ENCODE data around the gene APOL1. TPM values are rescaled to one million over a fixed set of nuclear protein-coding genes. Genes with fewer than 3 reads are reported as not detected.
A peak's percentile ranks its signal among the peaks of the same experiment; 100 is the strongest.

The APOL1 gene
- polyA plus RNA-seq, 1 of the 3 experiments (the other 2 are of a cell fraction) = 0.56 TPM

- H4K20me1 ChIP-seq (ENCODE audit: insufficient read depth) = no peaks in the 10 kb centered on the region
- H3K9ac ChIP-seq = no peak overlapping the region
- TF ChIP-seq USF2 (IDR thresholded peaks at IDR 0.05; ENCODE audit: borderline replicate concordance, low read depth, low read length) = no peak
- TF ChIP-seq FOXJ3 (CRISPR knock-in tag; IDR thresholded peaks at IDR 0.05) = no peak
- no peak for TF ChIP-seq TCF12 (IDR thresholded peaks at IDR 0.05)
- H3K27ac ChIP-seq (ENCODE audit: low read depth in 2 of 2, low read length in 1 of 2) = no peak overlapping the region
- no peak overlapping the region; a peak in 1 of 4 replicates for H3K4me3 ChIP-seq (ENCODE audit: low read depth in 2 of 2, low read length in 1 of 2)
- H3K4me1 ChIP-seq (ENCODE audit: control insufficient read depth in 1 of 2, insufficient read depth in 2 of 2, low read depth in 1 of 2, low read length in 1 of 2) = peaks cover 10 to 25% of the 10 kb centered on the region in 2 experiments; a peak in 1 of 4 replicates
- H3K4me2 ChIP-seq = peak overlapping the region; percentile 94
- peaks cover 5 to 12% of the 10 kb centered on the region in 2 experiments for H3K36me3 ChIP-seq (replicated peaks in 1 of 2; ENCODE audit: control insufficient read depth in 1 of 2, insufficient read depth in 2 of 2, low read length in 1 of 2)
- ChIA-PET CTCF (interaction anchor here (0.6 to 5.0 kb wide), 5 partner anchors 15 to 472 kb away, joined by 3 to 30 read pairs (median 6); no protein-coding TSS in a partner anchor), POLR2A (no interaction called here)
- peaks cover 7% of the 10 kb centered on the region for H3F3A ChIP-seq (replicated peaks; ENCODE audit: insufficient read depth)
- no peak for DNase-seq
- no peaks in the 10 kb centered on the region for H3K9me2 ChIP-seq
- WGBS (ENCODE audit: low lambda C conversion rate) = 98% methylated on average over 13 of the region's 14 CpGs
- no peaks in the 10 kb centered on the region for H3K27me3 ChIP-seq (ENCODE audit: insufficient read depth)
- H3K9me3 ChIP-seq = no peaks in the 10 kb centered on the region
- peaks cover 19% of the 10 kb centered on the region for H3K79me2 ChIP-seq (ENCODE audit: insufficient read depth)
- H2AFZ ChIP-seq (ENCODE audit: low read depth) = no peak overlapping the region
These were observed 16.3 kb upstream of the APOL1 start for GRCh38 chr22:36236388-36237319.

- Histone ChIP-seq H2AFZ (ENCODE audit: low read depth) (no peak overlapping the region), H4K20me1 (ENCODE audit: insufficient read depth) (no peaks in the 10 kb centered on the region), H3K4me2 (peak overlapping the region; percentile 94), H3K27me3 (ENCODE audit: insufficient read depth) (no peaks in the 10 kb centered on the region), H3K9ac (peak overlapping the region; percentile 67; the same call in 1 of the 2 replicates), H3K9me2 (no peaks in the 10 kb centered on the region), H3K4me1 (ENCODE audit: control insufficient read depth in 1 of 2, insufficient read depth in 2 of 2, low read depth in 1 of 2, low read length in 1 of 2) (peaks cover 10 to 25% of the 10 kb centered on the region in 2 experiments; a peak in 1 of 4 replicates), H3K79me2 (ENCODE audit: insufficient read depth) (peaks cover 19% of the 10 kb centered on the region), H3K9me3 (no peaks in the 10 kb centered on the region), H3K4me3 (ENCODE audit: low read depth in 2 of 2, low read length in 1 of 2) (peak overlapping the region; percentile 61 to 79), H3F3A (replicated peaks; ENCODE audit: insufficient read depth) (peaks cover 7% of the 10 kb centered on the region), H3K36me3 (replicated peaks in 1 of 2; ENCODE audit: control insufficient read depth in 1 of 2, insufficient read depth in 2 of 2, low read length in 1 of 2) (peaks cover 4 to 5% of the 10 kb centered on the region in 2 experiments), H3K27ac (ENCODE audit: low read depth in 2 of 2, low read length in 1 of 2) (peak overlapping the region; percentile 79 to 91; a peak in 3 of 4 replicates)
- ChIA-PET CTCF (interaction anchor here (0.9 to 5.0 kb wide), 4 partner anchors 16 to 93 kb away, joined by 3 to 30 read pairs (median 28); no protein-coding TSS in a partner anchor), POLR2A (interaction anchor here (2.4 kb wide), 1 partner anchor 40 kb away, joined by 11 read pairs; no protein-coding TSS in a partner anchor)
- DNase-seq = no peak
- 85% methylated on average over 10 of the region's 12 CpGs for WGBS (ENCODE audit: low lambda C conversion rate)
- TF ChIP-seq TAF1 (IDR thresholded peaks at IDR 0.05; ENCODE audit: borderline replicate concordance, low read depth, low read length) = no peak
- no peak for TF ChIP-seq SMC3 (IDR thresholded peaks at IDR 0.05; ENCODE audit: low read depth, low read length)
- no peak for TF ChIP-seq FOXM1 (IDR thresholded peaks at IDR 0.05; ENCODE audit: low read depth)
- no peak for TF ChIP-seq FOSL2 (IDR thresholded peaks at IDR 0.05; ENCODE audit: borderline replicate concordance, low read depth)
- no peak for TF ChIP-seq PBX3 (IDR thresholded peaks at IDR 0.05)
- TF ChIP-seq ZBTB33 (IDR thresholded peaks at IDR 0.05; ENCODE audit: borderline replicate concordance, low read depth) = no peak
- TF ChIP-seq MXI1 (IDR thresholded peaks at IDR 0.05; ENCODE audit: low read depth, low read length) = no peak
- no peak for TF ChIP-seq IRF3 (IDR thresholded peaks at IDR 0.05; ENCODE audit: low read depth, low read length)
- no peak for TF ChIP-seq MEF2A (IDR thresholded peaks at IDR 0.05; ENCODE audit: borderline replicate concordance, low read depth)
- TF ChIP-seq GATA2 (CRISPR knock-in tag; IDR thresholded peaks at IDR 0.05) = no peak
- no peak for TF ChIP-seq EZH2phosphoT487 (IDR thresholded peaks at IDR 0.05; ENCODE audit: borderline replicate concordance, low read depth)
- TF ChIP-seq RAD21 (IDR thresholded peaks at IDR 0.05; ENCODE audit: low read length) = no peak
- no peak for TF ChIP-seq USF1 (IDR thresholded peaks at IDR 0.05; ENCODE audit: borderline replicate concordance, low read depth)
- TF ChIP-seq SIN3A (IDR thresholded peaks at IDR 0.05; ENCODE audit: borderline replicate concordance, low read depth, low read length) = no peak
These were observed 15.2 kb upstream of the APOL1 start for GRCh38 chr22:36237462-36238372.
